WTC11 (cell line): Measurements from ENCODE around the gene RUNX2. TPM values are rescaled to one million over a fixed set of nuclear protein-coding genes. Genes with fewer than 3 reads are reported as not detected.

Source experiments
- ATAC-seq: fragments of 200-7000 bp; cut with Tn5 transposase; 2 replicates; pipeline ENCODE4 v1.10.0; 2021; ENCODE audit warnings: mild to moderate bottlenecking, moderate library complexity
- CTCF ChIA-PET: fragments of 300-600 bp; sonication (Branson Sonifier 250); formaldehyde crosslinking; loops from one replicate; lab custom pipeline; 2021; ENCODE audit warnings: antibody characterized with exemption; lab: Charles Lee
- POLR2A ChIA-PET: fragments of 350-600 bp; sonication (Branson Sonifier 250); formaldehyde crosslinking; loops from one replicate; lab custom pipeline; 2021; ENCODE audit warnings: antibody characterized with exemption; lab: Charles Lee
- DNase-seq: peaks from one replicate; pipeline ENCODE4 v3.0.0; 2021; ENCODE audit warnings: low spot score
- H3K27ac Mint-ChIP-seq: 2 replicates; pipeline ENCODE4 v1.8.0; 2021; ENCODE audit warnings: mixed read lengths
- H3K27me3 Mint-ChIP-seq: 2 replicates; pipeline ENCODE4 v1.8.0; 2021; ENCODE audit warnings: low read depth, mild to moderate bottlenecking, moderate library complexity, mixed read lengths
- H3K36me3 Mint-ChIP-seq: 2 replicates; pipeline ENCODE4 v1.8.0; 2021; ENCODE audit warnings: mixed read lengths
- H3K4me1 Mint-ChIP-seq: 2 replicates; pipeline ENCODE4 v1.8.0; 2022; ENCODE audit warnings: mixed read lengths
- H3K4me3 Mint-ChIP-seq: 2 replicates; pipeline ENCODE4 v1.8.0; 2021; ENCODE audit warnings: mild to moderate bottlenecking, moderate library complexity, mixed read lengths
- H3K9me3 Mint-ChIP-seq: 2 replicates; pipeline ENCODE4 v1.8.0; 2021; ENCODE audit warnings: mixed read lengths
- ATF2 ChIP-seq: sonication (generic); formaldehyde crosslinking; IDR thresholded peaks from 2 replicates; pipeline ENCODE4 v1.8.1; 2022; ENCODE audit warnings: low read depth, missing genetic modification reagents, borderline replicate concordance
- E2F4 ChIP-seq: sonication (generic); formaldehyde crosslinking; IDR thresholded peaks from 2 replicates; pipeline ENCODE4 v1.8.1; 2022; ENCODE audit warnings: low read depth, mild to moderate bottlenecking, moderate library complexity, missing genetic modification reagents, borderline replicate concordance
- EMX1 ChIP-seq: fragments of 250-450 bp; sonication (Bioruptor Pico); IDR thresholded peaks from 2 replicates; pipeline ENCODE4 v1.8.0; 2021; ENCODE audit warnings: mild to moderate bottlenecking
- FOXK1 ChIP-seq: sonication (generic); formaldehyde crosslinking; IDR thresholded peaks from 2 replicates; pipeline ENCODE4 v1.8.0; 2022; ENCODE audit warnings: mild to moderate bottlenecking, moderate library complexity, missing genetic modification reagents
- FOXP1 ChIP-seq: sonication (generic); formaldehyde crosslinking; IDR thresholded peaks from 2 replicates; pipeline ENCODE4 v1.8.0; 2022; ENCODE audit warnings: missing genetic modification reagents, mild to moderate bottlenecking, moderate library complexity, borderline replicate concordance
- HMGA2 ChIP-seq: fragments of 250-450 bp; sonication (Bioruptor Pico); IDR thresholded peaks from 2 replicates; pipeline ENCODE4 v1.4.0; 2021; ENCODE audit warnings: mild to moderate bottlenecking, moderate library complexity
- JUN ChIP-seq: sonication (generic); formaldehyde crosslinking; IDR thresholded peaks from 2 replicates; pipeline ENCODE4 v1.8.0; 2023; ENCODE audit warnings: mild to moderate bottlenecking, missing genetic modification reagents
- NFE2L1 ChIP-seq: sonication (generic); formaldehyde crosslinking; IDR thresholded peaks from 2 replicates; pipeline ENCODE4 v1.8.1; 2023; ENCODE audit warnings: missing genetic modification reagents
- NFYB ChIP-seq: sonication (generic); formaldehyde crosslinking; conservative IDR thresholded peaks from 2 replicates; pipeline ENCODE4 v1.8.0; 2022; ENCODE audit warnings: low read depth, missing genetic modification reagents
- NR2C2 ChIP-seq: sonication (generic); formaldehyde crosslinking; IDR thresholded peaks from 2 replicates; pipeline ENCODE4 v1.8.0; 2022; ENCODE audit warnings: mild to moderate bottlenecking, missing genetic modification reagents
- PRRX2 ChIP-seq: fragments of 250-450 bp; sonication (Bioruptor Pico); IDR thresholded peaks from 2 replicates; pipeline ENCODE4 v1.8.0; 2021; ENCODE audit warnings: mild to moderate bottlenecking
- SMAD4 ChIP-seq: sonication (generic); formaldehyde crosslinking; IDR thresholded peaks from 2 replicates; pipeline ENCODE4 v1.8.0; 2022; ENCODE audit warnings: mild to moderate bottlenecking, missing genetic modification reagents
- ZNF121 ChIP-seq: sonication (generic); formaldehyde crosslinking; IDR thresholded peaks from 2 replicates; pipeline ENCODE4 v1.8.0; 2023; ENCODE audit warnings: missing genetic modification reagents
- ZNF138 ChIP-seq: sonication (generic); formaldehyde crosslinking; conservative IDR thresholded peaks from 2 replicates; pipeline ENCODE4 v1.8.1; 2022; ENCODE audit warnings: mild to moderate bottlenecking, moderate library complexity, missing genetic modification reagents
- ZNF396 ChIP-seq: fragments of 250-450 bp; sonication (Bioruptor Pico); IDR thresholded peaks from 2 replicates; pipeline ENCODE4 v1.8.0; 2021; ENCODE audit warnings: mild to moderate bottlenecking, moderate library complexity, borderline replicate concordance
- ZNF416 ChIP-seq: fragments of 250-450 bp; sonication (Bioruptor Pico); IDR thresholded peaks from 2 replicates; pipeline ENCODE4 v1.9.0; 2021; ENCODE audit warnings: mild to moderate bottlenecking, inconsistent platforms
- ZNF671 ChIP-seq: fragments of 250-450 bp; sonication (Bioruptor Pico); IDR thresholded peaks from 2 replicates; pipeline ENCODE4 v1.8.0; 2021; ENCODE audit warnings: mild to moderate bottlenecking
- total RNA-seq: library from RNA; stranded (reverse); gene quantifications from 3 replicates; pipeline ENCODE4 v1.2.3, GENCODE V29; 2021
- TF ChIP-seq, protein P1 (sequence below): sonication (generic); formaldehyde crosslinking; conservative IDR thresholded peaks from 2 replicates; pipeline ENCODE4 v1.8.1; 2023; ENCODE audit warnings: mild to moderate bottlenecking, low read depth, missing genetic modification reagents, moderate library complexity
- TF ChIP-seq, protein P2 (sequence below): sonication (generic); formaldehyde crosslinking; IDR thresholded peaks from 2 replicates; pipeline ENCODE4 v1.8.0; 2023; ENCODE audit warnings: missing genetic modification reagents, mild to moderate bottlenecking, borderline replicate concordance
- TF ChIP-seq, protein P3 (sequence below): sonication (generic); formaldehyde crosslinking; IDR thresholded peaks from 2 replicates; pipeline ENCODE4 v1.8.1; 2023; ENCODE audit warnings: mild to moderate bottlenecking, missing genetic modification reagents

RUNX2 gene
- total RNA-seq, 1 experiment from 2014 or later: 0.28 TPM

DNA sequence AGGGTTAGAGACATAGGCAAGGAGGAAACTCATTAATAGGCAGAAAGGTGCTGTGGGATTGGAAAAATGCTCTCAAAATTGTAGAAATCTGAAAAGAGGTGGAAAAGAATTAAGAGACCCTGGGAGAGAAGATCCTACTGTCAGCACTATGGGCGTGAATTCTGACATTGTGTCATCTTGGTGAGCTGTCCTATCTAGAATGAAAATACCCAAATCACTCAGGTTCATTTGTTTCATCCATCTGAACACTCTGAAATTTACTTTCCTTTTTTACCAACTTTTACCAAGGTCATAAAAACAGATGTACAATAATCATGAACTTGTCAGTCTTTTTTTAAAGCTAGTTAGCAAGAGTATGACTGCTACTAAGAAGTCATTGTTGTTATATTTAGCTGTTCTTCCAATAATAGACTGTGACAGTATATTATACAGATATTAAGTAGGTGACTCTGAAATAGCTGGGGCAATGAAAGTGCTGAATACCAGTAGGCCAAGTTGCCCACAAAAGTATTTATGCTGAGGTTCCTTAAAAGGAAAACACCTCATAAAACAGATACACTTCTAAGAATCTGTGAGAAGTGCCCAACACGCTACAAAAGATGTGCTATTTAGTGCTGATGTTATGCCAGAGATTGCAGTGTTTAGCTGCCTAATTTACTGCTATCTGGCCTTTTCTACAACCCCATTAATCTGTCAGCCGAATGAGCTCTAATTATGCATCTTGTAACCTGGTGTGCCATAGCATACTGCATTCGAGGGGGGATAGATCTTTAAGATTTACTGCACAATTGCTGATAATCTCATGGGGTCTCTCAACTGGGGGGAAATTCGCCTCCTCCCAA is 267.1 kb downstream of the RUNX2 start:
- Mint-ChIP-seq H3K36me3 (no peaks in the 10 kb centered on the region), H3K27ac (no peak overlapping the region), H3K4me3 (no peak overlapping the region), H3K27me3 (no peaks in the 10 kb centered on the region), H3K9me3 (no peaks in the 10 kb centered on the region), H3K4me1 (peaks cover 21% of the 10 kb centered on the region)
- POLR2A ChIA-PET: no interaction called here
- TF ChIP-seq NR2C2 (CRISPR knock-in tag) (no peak), NFE2L1 (CRISPR knock-in tag) (no peak), JUN (CRISPR knock-in tag) (no peak), PRRX2 (CRISPR knock-in tag) (no peak), ZNF671 (CRISPR knock-in tag) (no peak), E2F4 (CRISPR knock-in tag) (no peak), SMAD4 (no peak), ATF2 (no peak), ZNF138 (no peak), ZNF396 (CRISPR knock-in tag) (no peak), FOXP1 (CRISPR knock-in tag) (no peak), EMX1 (no peak), NFYB (CRISPR knock-in tag) (no peak), FOXK1 (no peak), ZNF416 (CRISPR knock-in tag) (no peak), HMGA2 (CRISPR knock-in tag) (no peak), ZNF121 (CRISPR knock-in tag) (no peak)
- TF ChIP-seq, protein P1, sequence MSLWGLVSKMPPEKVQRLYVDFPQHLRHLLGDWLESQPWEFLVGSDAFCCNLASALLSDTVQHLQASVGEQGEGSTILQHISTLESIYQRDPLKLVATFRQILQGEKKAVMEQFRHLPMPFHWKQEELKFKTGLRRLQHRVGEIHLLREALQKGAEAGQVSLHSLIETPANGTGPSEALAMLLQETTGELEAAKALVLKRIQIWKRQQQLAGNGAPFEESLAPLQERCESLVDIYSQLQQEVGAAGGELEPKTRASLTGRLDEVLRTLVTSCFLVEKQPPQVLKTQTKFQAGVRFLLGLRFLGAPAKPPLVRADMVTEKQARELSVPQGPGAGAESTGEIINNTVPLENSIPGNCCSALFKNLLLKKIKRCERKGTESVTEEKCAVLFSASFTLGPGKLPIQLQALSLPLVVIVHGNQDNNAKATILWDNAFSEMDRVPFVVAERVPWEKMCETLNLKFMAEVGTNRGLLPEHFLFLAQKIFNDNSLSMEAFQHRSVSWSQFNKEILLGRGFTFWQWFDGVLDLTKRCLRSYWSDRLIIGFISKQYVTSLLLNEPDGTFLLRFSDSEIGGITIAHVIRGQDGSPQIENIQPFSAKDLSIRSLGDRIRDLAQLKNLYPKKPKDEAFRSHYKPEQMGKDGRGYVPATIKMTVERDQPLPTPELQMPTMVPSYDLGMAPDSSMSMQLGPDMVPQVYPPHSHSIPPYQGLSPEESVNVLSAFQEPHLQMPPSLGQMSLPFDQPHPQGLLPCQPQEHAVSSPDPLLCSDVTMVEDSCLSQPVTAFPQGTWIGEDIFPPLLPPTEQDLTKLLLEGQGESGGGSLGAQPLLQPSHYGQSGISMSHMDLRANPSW (CRISPR knock-in tag): no peak
- TF ChIP-seq, protein P2, sequence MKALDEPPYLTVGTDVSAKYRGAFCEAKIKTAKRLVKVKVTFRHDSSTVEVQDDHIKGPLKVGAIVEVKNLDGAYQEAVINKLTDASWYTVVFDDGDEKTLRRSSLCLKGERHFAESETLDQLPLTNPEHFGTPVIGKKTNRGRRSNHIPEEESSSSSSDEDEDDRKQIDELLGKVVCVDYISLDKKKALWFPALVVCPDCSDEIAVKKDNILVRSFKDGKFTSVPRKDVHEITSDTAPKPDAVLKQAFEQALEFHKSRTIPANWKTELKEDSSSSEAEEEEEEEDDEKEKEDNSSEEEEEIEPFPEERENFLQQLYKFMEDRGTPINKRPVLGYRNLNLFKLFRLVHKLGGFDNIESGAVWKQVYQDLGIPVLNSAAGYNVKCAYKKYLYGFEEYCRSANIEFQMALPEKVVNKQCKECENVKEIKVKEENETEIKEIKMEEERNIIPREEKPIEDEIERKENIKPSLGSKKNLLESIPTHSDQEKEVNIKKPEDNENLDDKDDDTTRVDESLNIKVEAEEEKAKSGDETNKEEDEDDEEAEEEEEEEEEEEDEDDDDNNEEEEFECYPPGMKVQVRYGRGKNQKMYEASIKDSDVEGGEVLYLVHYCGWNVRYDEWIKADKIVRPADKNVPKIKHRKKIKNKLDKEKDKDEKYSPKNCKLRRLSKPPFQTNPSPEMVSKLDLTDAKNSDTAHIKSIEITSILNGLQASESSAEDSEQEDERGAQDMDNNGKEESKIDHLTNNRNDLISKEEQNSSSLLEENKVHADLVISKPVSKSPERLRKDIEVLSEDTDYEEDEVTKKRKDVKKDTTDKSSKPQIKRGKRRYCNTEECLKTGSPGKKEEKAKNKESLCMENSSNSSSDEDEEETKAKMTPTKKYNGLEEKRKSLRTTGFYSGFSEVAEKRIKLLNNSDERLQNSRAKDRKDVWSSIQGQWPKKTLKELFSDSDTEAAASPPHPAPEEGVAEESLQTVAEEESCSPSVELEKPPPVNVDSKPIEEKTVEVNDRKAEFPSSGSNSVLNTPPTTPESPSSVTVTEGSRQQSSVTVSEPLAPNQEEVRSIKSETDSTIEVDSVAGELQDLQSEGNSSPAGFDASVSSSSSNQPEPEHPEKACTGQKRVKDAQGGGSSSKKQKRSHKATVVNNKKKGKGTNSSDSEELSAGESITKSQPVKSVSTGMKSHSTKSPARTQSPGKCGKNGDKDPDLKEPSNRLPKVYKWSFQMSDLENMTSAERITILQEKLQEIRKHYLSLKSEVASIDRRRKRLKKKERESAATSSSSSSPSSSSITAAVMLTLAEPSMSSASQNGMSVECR (CRISPR knock-in tag): no peak
- TF ChIP-seq, protein P3, sequence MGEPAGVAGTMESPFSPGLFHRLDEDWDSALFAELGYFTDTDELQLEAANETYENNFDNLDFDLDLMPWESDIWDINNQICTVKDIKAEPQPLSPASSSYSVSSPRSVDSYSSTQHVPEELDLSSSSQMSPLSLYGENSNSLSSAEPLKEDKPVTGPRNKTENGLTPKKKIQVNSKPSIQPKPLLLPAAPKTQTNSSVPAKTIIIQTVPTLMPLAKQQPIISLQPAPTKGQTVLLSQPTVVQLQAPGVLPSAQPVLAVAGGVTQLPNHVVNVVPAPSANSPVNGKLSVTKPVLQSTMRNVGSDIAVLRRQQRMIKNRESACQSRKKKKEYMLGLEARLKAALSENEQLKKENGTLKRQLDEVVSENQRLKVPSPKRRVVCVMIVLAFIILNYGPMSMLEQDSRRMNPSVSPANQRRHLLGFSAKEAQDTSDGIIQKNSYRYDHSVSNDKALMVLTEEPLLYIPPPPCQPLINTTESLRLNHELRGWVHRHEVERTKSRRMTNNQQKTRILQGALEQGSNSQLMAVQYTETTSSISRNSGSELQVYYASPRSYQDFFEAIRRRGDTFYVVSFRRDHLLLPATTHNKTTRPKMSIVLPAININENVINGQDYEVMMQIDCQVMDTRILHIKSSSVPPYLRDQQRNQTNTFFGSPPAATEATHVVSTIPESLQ (CRISPR knock-in tag): no peak
- no peak for ATAC-seq
- CTCF ChIA-PET: no interaction called here
- DNase-seq: no peak
